Measurements from ENCODE around the gene P2RX2.

Gene P2RX2

DNA sequence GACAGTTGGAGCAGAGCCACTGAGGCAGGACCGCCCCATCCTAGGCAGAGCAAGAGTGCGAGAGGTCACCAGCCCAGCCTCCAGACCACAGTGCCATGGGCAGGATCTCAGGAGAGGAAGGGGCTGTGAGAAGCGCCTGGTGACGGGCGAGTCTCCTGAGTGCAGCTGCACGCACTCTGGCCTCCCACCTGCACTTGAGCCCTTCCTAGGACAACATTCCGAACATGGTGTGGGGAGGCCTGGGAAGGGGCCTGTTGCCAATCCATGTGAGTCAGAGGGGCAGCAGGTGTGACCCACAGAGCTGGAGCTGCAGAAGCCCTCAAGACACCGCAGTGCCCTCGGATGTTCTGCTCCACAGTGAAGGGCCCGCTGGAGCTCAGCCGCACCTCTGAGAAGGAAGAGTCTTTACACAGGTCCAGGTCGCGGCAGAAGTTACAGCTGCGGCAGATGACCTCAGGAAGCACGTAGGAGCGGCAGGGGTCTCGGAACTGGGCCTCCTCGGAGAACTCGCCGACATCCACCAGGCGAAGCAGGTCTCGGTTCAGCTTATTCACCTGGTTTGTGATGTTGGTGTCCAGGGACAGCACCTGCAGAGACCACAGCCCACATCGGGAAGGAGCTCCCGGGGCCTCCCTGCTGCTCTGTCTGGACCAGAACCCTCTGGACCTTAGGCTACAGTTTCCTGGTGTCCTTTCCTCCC is 7.3 kb downstream of the P2RX2 start:
- H3K9me2 ChIP-seq (replicated peaks; ENCODE audit: control insufficient read depth, low read length), result no peaks in the 10 kb centered on the region
- H3K4me1 ChIP-seq (ENCODE audit: control insufficient read depth, low read length), result no peaks in the 10 kb centered on the region
- no peak overlapping the region for H3K4me3 ChIP-seq (ENCODE audit: low read length)
- no peaks in the 10 kb centered on the region for H3K9me3 ChIP-seq (ENCODE audit: control insufficient read depth, insufficient read depth, low read length)
- H3K36me3 ChIP-seq (ENCODE audit: control insufficient read depth, low read length), result peaks cover 73% of the 10 kb centered on the region
- no peaks in the 10 kb centered on the region for H3K27me3 ChIP-seq (ENCODE audit: control insufficient read depth, low read length)
- H3F3A ChIP-seq (ENCODE audit: control insufficient read depth, insufficient read depth), result peaks cover 5% of the 10 kb centered on the region
- H3K79me2 ChIP-seq (ENCODE audit: control insufficient read depth, low read length), result no peaks in the 10 kb centered on the region
- TF ChIP-seq EZH2phosphoT487 (IDR thresholded peaks at IDR 0.05; ENCODE audit: borderline replicate concordance, low read length), result no peak
- H3K4me2 ChIP-seq (ENCODE audit: low read length), result no peak overlapping the region
- no peak overlapping the region for H3K27ac ChIP-seq (ENCODE audit: low read depth, low read length)
- H4K20me1 ChIP-seq (ENCODE audit: control insufficient read depth, insufficient read depth, low read depth, low read length), result no peaks in the 10 kb centered on the region

GRCh38 chr12:132629330-132629729 is 10.8 kb downstream of the P2RX2 start:
- no peaks in the 10 kb centered on the region for H4K20me1 ChIP-seq (ENCODE audit: control insufficient read depth, insufficient read depth, low read depth, low read length)
- H3K9me3 ChIP-seq (ENCODE audit: control insufficient read depth, insufficient read depth, low read length), result no peaks in the 10 kb centered on the region
- TF ChIP-seq CTCF (IDR thresholded peaks at IDR 0.05; ENCODE audit: low read depth, low read length, poor library complexity, severe bottlenecking), result no peak
- no peak for TF ChIP-seq EZH2phosphoT487 (IDR thresholded peaks at IDR 0.05; ENCODE audit: borderline replicate concordance, low read length)
- H3K4me1 ChIP-seq (ENCODE audit: control insufficient read depth, low read length), result no peaks in the 10 kb centered on the region
- no peak overlapping the region for H3K27ac ChIP-seq (ENCODE audit: low read depth, low read length)
- no peaks in the 10 kb centered on the region for H3K79me2 ChIP-seq (ENCODE audit: control insufficient read depth, low read length)
- no peaks in the 10 kb centered on the region for H3K9me2 ChIP-seq (replicated peaks; ENCODE audit: control insufficient read depth, low read length)
- H3K4me2 ChIP-seq (ENCODE audit: low read length), result no peak overlapping the region
- peaks cover 89% of the 10 kb centered on the region for H3K36me3 ChIP-seq (ENCODE audit: control insufficient read depth, low read length)
- peaks cover 2% of the 10 kb centered on the region; the same call in 1 of the 2 replicates for H3F3A ChIP-seq (ENCODE audit: control insufficient read depth, insufficient read depth)
- H3K27me3 ChIP-seq (ENCODE audit: control insufficient read depth, low read length), result no peaks in the 10 kb centered on the region
- H3K4me3 ChIP-seq (ENCODE audit: low read length), result no peak overlapping the region

- peaks cover 2% of the 10 kb centered on the region; the same call in 1 of the 2 replicates for H3F3A ChIP-seq (ENCODE audit: control insufficient read depth, insufficient read depth)
- TF ChIP-seq EZH2phosphoT487 (IDR thresholded peaks at IDR 0.05; ENCODE audit: borderline replicate concordance, low read length) (no peak), CTCF (IDR thresholded peaks at IDR 0.05; ENCODE audit: low read depth, low read length, poor library complexity, severe bottlenecking) (no peak)
- no peak overlapping the region for H3K4me2 ChIP-seq (ENCODE audit: low read length)
- no peak overlapping the region for H3K4me3 ChIP-seq (ENCODE audit: low read length)
- H3K79me2 ChIP-seq (ENCODE audit: control insufficient read depth, low read length), result no peaks in the 10 kb centered on the region
- no peaks in the 10 kb centered on the region for H3K27me3 ChIP-seq (ENCODE audit: control insufficient read depth, low read length)
- no peaks in the 10 kb centered on the region for H3K9me3 ChIP-seq (ENCODE audit: control insufficient read depth, insufficient read depth, low read length)
- no peaks in the 10 kb centered on the region for H4K20me1 ChIP-seq (ENCODE audit: control insufficient read depth, insufficient read depth, low read depth, low read length)
- no peaks in the 10 kb centered on the region for H3K9me2 ChIP-seq (replicated peaks; ENCODE audit: control insufficient read depth, low read length)
- peaks cover 89% of the 10 kb centered on the region for H3K36me3 ChIP-seq (ENCODE audit: control insufficient read depth, low read length)
- no peak overlapping the region for H3K27ac ChIP-seq (ENCODE audit: low read depth, low read length)
- no peaks in the 10 kb centered on the region for H3K4me1 ChIP-seq (ENCODE audit: control insufficient read depth, low read length)
Observed at GRCh38 chr12:132630672-132631071, 12.1 kb downstream of the P2RX2 start.

- Histone ChIP-seq H3K27ac (ENCODE audit: low read depth, low read length) (no peak overlapping the region), H3K36me3 (ENCODE audit: control insufficient read depth, low read length) (peaks cover 89% of the 10 kb centered on the region), H3K27me3 (ENCODE audit: control insufficient read depth, low read length) (no peaks in the 10 kb centered on the region), H4K20me1 (ENCODE audit: control insufficient read depth, insufficient read depth, low read depth, low read length) (no peaks in the 10 kb centered on the region), H3K4me1 (ENCODE audit: control insufficient read depth, low read length) (no peaks in the 10 kb centered on the region), H3K4me2 (ENCODE audit: low read length) (no peak overlapping the region), H3K79me2 (ENCODE audit: control insufficient read depth, low read length) (no peaks in the 10 kb centered on the region), H3K9me2 (replicated peaks; ENCODE audit: control insufficient read depth, low read length) (no peaks in the 10 kb centered on the region), H3F3A (ENCODE audit: control insufficient read depth, insufficient read depth) (no peaks in the 10 kb centered on the region; the same call in 1 of the 2 replicates), H3K9me3 (ENCODE audit: control insufficient read depth, insufficient read depth, low read length) (no peaks in the 10 kb centered on the region), H3K4me3 (ENCODE audit: low read length) (no peak overlapping the region)
- no peak for TF ChIP-seq EZH2phosphoT487 (IDR thresholded peaks at IDR 0.05; ENCODE audit: borderline replicate concordance, low read length)
- TF ChIP-seq CTCF (IDR thresholded peaks at IDR 0.05; ENCODE audit: low read depth, low read length, poor library complexity, severe bottlenecking), result no peak
Observed at GRCh38 chr12:132631666-132632065, 13.1 kb downstream of the P2RX2 start.
